ENCODE data around the gene ORC4.
A peak's percentile ranks its signal among the peaks of the same experiment; 100 is the strongest.
"Not testable (repeated sequence)": the region's sequence is repeated elsewhere in the genome, so short reads cannot be mapped to it uniquely, and the experiment has no call there.

ORC4 gene

GRCh38 chr2:148013876-148014275 lies 6.7 kb downstream of the ORC4 start:
- DNase-seq: no peak

DNA sequence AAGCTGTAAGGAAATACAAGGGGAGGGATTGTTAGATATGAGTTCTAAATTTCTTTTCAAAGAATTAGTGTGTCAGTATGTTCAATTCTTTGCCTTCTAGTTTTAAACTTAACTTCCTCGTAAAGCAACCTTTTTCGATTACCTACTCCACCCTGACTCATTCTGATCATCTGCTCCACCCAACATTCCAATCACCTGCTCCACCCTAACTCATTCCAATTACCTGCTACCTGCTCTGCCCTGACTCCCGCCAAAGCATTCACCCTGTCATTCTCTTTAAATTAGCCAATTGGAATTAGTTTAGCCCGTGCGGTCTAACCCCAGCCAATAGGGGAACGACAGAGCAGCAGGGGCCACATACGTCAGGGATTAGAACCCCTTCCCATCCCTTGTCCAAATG lies 12.1 kb downstream of the ORC4 start:
- not testable (repeated sequence) for DNase-seq

DNA sequence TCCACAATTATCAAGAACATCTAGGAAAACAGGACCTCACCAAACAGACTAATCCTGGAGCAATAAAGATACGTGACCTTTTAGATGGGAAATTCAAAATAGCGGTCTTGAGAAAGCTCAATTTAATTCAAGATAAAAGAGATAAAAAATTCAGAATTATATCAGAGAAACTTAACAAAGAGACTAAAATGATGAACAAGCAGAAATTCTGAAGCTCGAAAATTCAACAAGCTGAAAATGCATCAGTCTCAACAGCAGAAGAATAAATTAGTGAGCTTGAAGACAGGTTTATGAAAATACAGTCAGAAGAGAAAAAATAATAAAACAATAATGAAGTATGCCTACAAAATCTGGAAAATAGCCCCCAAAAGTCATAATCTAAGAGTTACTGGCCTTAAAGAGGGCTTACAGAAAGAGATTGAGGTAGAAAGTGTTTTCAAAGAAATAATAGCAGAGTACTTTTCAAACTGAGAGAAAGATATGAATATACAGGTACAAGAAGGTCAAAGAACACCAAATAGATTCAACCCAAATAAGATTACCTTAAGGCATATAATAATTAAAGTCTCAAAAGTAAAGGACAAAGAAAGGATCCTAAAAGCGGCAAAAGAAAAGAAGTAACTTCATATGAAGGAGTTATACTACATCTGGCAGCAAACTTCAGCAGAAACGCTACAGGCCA lies 13.2 kb downstream of the ORC4 start:
- no peak for DNase-seq

DNA sequence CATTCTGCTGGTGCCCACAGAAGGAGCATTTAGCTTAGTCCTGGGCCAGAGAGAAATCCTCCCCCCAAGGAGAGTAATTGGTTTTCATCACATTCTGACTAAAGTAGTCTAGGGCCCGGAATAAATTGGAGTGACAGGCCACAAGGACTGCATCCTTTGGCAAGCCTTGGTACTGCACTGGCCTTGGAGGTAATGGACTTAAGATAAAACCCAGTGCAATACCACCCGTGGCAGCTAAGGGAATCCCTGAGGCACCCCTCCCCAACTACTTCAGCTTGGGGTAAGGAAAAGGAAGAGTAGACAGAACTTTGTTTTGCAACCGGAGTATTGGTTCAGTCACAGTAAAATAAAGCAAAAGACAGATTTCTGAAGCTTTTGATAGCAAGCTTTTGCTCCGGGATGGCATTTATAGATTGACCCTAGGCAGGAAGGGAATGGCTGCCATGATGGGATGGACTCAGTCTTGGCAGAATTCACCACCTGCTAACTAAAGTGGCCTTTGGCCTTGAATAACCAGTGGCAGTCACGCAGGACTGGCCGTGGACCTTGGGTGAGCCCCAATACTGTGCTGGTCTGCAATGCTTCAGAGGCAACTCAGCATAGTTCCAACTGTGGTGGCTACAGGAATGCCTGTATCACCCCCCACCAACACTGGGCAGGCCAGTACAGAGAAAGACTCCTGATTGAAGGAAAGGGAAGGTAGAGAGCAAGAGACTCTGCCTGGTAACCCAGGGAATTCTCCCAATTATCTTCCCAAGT lies 14.1 kb downstream of the ORC4 start:
- no peak for DNase-seq

DNA sequence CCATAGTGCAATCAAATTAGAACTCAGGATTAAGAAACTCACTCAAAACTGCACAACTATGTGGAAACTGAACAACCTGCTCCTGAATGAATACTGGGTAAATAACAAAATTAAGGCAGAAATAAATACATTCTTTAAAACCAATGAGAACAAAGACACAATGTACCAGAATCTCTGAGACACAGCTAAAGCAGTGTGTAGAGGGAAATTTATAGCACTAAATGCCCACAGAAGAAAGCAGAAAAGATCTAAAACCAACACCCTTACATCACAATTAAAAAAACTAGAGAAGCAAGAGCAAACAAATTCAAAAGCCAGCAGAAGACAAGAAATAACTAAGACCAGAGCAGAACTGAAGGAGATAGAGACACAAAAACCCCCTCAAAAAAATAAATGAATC lies 18.1 kb downstream of the ORC4 start:
- DNase-seq: not testable (repeated sequence)

- no peak for DNase-seq
Measured at GRCh38 chr2:148000095-148000494, 20.4 kb downstream of the ORC4 start.

GRCh38 chr2:147999126-147999525 lies 21.4 kb downstream of the ORC4 start:
- no peak for DNase-seq

DNA sequence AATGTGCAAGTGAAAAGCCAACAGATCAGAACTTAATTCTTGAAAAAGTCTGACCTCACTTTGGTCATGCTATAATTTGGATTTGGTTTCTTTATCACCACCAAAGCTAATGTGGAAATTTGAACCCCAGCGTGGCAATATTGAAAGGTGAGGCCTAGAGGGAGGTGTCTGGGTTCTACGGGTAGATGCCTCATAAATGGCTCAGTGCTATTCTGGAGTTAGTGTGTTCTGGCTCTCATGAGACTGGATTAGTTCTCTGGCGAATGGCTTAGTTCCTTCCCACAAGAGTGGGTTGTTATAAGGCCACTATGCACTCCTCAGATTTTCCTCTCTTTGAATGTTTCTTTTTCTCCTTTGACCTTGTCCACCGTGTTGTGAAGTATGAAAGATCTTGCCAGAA lies 22.3 kb downstream of the ORC4 start:
- DNase-seq: no peak

DNA sequence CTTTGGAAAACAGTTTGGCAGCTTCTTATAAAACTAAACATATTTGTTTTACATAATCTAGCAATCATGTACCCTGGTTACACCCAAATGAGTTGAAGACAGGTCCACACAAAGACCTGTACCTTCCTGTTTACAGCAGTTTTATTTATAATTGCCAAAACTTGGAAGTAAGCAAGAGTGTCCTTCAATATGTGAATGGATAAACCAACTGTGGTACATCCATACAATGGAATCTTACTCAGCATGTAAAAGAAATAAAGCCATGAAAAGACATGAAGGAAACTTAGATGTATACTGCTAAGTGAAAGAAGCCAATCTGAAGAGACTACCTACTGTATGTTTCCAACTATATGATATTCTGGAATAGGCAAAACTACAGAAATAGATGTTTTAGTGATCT lies 23.7 kb downstream of the ORC4 start:
- no peak for DNase-seq

DNA sequence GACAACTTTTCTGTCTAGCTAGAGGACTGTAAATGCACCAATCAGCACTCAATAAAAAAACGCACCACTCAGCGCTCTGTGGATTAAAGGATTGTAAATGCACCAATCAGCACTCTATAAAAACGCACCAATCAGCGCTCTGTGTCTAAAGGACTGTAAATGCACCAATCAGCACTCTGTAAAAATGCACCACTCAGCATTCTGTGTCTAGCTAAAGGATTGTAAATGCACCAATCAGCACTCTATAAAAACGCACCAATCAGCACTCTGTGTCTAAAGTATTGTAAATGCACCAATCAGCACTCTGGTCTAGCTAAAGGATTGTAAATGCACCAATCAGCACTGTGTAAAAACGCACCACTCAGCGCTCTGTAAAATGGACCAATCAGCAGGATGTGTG lies 25.6 kb downstream of the ORC4 start:
- DNase-seq: not testable (repeated sequence)

DNA sequence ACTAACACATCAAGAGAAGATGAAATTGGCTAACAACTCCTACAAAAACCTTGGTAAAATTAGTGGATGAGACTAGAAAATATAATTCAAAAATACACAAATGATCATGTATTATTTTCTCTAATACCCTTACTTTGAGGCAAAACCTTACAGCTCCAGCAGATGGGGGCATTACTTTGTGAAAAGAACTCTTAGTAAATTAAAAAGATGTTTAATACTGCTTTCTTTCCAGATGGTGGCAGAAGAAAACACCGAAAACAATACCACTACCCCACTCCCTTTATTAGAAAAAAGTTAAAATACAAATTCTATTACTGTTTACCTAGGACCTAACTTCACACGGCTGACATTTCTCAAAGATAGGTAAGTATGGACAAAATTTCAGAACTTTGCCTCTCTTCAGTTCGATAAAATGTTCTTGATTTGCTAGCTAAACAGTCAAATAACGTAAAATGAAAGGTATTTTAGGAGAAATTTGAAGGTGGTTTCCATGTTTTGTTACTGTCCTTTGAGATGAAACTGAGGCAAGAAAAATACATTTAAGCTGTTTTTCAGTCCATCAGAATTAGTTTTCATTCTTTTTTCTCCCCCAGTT lies 30.6 kb downstream of the ORC4 start:
- no peak for DNase-seq

GRCh38 chr2:147989102-147989501 lies 31.4 kb downstream of the ORC4 start:
- DNase-seq: no peak

GRCh38 chr2:147980940-147981528 lies 39.5 kb downstream of the ORC4 start:
- DNase-seq: no peak

DNA sequence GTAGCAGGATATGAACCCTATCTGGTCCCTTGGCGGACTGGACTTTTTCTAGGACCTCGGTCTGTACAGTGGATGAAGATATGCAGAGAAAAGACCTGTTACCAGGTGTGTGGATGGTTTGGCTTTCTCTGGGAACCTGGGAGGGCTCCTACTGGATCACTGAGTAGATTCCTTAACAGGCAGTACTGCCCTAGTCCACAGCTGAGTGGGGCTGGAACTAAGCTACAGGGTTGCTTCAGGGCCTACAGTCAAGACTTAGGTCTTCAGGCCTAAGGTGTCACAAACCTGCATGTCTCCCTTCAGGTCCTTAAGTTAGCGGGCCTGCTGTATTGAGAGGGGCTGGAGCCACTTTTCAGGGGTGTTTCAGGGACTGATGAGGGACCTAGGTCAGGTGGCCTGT lies 42.9 kb downstream of the ORC4 start:
- no peak for DNase-seq

DNA sequence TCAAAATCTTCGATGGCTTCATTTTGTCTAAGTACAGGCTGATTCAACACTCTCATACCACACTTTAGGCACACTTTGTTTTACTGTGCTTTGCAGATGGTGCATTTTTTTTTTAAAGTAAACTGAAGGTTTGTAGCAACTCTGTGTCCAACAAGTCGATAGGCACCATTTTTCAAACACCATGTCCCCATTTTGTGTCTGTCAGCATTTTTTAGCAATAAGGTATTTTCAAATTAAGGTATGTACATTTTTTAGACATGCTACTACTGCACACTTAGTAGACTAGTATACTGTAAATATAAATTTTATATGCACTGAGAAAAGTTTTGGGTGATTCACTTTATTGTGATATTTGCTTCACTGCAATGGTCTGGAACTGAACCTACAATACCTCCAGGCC lies 44.4 kb downstream of the ORC4 start:
- no peak for DNase-seq

DNA sequence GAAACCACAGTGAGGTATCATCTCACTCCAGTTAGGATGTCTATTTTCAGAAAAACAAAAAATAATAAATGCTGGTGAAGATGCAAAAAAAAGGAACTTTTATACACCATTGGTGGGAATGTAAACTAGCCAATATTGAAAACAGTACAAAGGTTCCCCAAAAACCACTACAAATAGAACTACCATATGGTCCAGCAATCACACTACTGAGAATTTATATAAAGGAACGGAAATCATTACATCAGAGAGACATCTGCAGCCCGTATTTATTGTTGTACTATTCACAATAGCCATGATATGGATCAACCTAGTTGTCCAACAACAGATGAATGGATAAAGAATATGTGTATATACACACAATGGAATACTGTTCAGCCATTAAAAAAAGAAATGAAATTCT lies 52.0 kb downstream of the ORC4 start:
- DNase-seq: no peak

DNA sequence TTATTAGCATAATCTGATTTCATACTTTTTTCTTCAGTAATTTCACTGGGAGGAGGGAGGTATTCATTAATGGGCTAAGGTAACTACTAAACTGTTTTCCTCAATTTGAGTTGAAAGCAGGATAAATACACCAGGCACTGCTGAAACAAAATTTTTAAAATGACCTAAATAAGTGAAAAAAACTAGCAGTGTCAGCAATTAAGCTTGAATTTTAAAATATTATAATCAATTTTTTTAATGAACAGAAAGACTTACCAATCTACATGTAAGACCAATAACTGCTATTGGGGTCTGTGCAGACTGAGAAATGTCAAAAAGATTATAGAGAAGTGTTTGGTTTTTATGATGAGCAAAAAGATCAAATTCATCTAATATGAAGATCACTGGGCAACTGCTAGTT lies 68.4 kb downstream of the ORC4 start:
- no peak for DNase-seq

- DNase-seq: no peak
Measured at GRCh38 chr2:147945660-147946059, 74.9 kb downstream of the ORC4 start.

DNA sequence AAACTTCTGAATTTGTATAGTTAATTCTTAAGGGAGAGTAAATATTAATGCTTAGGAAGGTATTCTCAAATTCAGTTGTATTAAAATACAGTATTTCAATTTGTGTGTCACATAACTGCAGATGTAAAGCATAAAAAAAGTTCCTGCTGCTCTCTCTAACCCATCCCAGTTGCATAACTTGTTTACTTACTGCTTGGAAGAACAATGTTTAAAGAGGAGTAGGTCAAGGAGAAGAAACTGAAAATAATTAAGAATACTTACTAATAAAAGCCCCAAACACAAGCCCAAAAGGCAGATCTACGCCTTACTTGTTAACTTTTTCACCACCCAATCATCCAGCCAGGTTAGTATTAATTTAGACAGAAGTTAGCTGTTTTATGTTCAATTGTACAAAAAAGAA lies 81.2 kb downstream of the ORC4 start:
- DNase-seq: no peak

DNA sequence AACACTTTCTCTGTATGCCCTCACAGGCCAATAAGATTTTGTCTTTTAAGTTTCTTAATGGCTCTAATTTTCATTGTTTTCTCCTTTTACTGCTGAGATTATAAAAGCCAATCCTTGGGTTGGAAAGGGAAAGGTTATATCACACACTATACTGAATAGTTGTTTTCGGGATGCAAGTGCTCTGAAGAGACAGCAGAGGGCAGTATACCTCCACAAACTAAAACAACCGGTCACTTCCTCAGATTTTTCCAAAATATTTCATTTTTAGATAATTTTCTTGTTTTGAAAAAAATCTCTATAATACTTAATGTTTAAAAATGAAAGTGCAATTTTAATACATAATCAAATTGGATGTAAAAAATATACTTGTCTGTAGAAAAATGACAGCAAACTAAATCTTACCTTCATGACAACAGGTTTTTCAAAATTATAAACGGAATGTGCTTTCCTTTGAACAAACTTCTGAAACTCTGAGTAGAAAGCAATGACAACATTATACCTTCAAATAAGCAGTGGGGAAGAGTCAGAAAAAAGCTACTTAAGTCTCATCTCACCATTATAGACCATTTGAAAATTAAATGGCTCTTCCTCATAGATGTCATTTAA lies 82.7 kb downstream of the ORC4 start:
- peak; percentile 18 for DNase-seq

GRCh38 chr2:147934881-147935620 lies 85.5 kb downstream of the ORC4 start:
- no peak for DNase-seq

- no peak for DNase-seq
Measured at GRCh38 chr2:147933931-147934330, 86.6 kb downstream of the ORC4 start.

All from NCI-H345 (cell line).